ENCODE results near the gene EFEMP1.

DNA sequence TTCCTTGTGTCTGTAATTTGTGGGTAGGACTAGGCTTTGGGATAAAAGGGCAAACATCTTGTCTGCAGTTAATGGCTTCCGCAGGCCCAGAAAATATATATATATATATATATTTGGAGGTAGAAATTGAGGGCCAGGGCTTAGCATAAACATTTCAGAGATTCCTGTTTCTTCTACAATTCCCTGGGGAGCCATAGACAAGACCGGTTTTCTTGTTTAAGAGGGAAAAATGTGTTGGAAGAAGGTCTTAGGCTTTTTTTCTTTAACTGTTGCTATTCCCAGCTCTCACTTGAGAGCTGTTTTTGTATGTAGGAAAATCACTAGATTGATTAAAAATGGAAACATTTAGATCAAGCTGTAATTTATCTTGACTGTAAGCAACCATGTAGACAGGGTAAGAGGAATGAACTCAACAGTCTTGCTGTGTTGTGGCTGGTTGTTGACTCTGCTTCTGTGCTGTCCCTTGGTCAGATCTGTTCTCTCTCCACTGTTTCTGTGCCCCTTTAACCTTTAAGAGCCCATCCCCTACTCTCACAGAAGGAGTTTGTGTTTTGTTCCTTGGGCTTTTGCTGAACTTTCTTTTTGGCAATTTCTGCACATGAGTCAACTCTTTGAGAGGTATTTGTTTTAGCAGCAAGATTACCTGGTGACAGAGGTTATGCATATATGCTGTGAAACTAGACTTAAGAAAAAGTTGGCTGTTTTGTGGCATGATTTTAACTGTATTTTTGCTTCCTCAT is 58.3 kb downstream of the EFEMP1 start:
- TF ChIP-seq, protein P1, sequence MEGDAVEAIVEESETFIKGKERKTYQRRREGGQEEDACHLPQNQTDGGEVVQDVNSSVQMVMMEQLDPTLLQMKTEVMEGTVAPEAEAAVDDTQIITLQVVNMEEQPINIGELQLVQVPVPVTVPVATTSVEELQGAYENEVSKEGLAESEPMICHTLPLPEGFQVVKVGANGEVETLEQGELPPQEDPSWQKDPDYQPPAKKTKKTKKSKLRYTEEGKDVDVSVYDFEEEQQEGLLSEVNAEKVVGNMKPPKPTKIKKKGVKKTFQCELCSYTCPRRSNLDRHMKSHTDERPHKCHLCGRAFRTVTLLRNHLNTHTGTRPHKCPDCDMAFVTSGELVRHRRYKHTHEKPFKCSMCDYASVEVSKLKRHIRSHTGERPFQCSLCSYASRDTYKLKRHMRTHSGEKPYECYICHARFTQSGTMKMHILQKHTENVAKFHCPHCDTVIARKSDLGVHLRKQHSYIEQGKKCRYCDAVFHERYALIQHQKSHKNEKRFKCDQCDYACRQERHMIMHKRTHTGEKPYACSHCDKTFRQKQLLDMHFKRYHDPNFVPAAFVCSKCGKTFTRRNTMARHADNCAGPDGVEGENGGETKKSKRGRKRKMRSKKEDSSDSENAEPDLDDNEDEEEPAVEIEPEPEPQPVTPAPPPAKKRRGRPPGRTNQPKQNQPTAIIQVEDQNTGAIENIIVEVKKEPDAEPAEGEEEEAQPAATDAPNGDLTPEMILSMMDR (IDR thresholded peaks at IDR 0.05; ENCODE audit: low read depth, low read length, missing input control) = no peak
- TF ChIP-seq, protein P2, sequence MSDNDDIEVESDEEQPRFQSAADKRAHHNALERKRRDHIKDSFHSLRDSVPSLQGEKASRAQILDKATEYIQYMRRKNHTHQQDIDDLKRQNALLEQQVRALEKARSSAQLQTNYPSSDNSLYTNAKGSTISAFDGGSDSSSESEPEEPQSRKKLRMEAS (IDR thresholded peaks at IDR 0.05) = no peak
- TF ChIP-seq, protein P3, sequence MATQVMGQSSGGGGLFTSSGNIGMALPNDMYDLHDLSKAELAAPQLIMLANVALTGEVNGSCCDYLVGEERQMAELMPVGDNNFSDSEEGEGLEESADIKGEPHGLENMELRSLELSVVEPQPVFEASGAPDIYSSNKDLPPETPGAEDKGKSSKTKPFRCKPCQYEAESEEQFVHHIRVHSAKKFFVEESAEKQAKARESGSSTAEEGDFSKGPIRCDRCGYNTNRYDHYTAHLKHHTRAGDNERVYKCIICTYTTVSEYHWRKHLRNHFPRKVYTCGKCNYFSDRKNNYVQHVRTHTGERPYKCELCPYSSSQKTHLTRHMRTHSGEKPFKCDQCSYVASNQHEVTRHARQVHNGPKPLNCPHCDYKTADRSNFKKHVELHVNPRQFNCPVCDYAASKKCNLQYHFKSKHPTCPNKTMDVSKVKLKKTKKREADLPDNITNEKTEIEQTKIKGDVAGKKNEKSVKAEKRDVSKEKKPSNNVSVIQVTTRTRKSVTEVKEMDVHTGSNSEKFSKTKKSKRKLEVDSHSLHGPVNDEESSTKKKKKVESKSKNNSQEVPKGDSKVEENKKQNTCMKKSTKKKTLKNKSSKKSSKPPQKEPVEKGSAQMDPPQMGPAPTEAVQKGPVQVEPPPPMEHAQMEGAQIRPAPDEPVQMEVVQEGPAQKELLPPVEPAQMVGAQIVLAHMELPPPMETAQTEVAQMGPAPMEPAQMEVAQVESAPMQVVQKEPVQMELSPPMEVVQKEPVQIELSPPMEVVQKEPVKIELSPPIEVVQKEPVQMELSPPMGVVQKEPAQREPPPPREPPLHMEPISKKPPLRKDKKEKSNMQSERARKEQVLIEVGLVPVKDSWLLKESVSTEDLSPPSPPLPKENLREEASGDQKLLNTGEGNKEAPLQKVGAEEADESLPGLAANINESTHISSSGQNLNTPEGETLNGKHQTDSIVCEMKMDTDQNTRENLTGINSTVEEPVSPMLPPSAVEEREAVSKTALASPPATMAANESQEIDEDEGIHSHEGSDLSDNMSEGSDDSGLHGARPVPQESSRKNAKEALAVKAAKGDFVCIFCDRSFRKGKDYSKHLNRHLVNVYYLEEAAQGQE (IDR thresholded peaks at IDR 0.05) = no peak
- no peak for TF ChIP-seq HNF4G (IDR thresholded peaks at IDR 0.05)
